Trophoblast cell (in vitro differentiated cells and primary cell): ENCODE data around the gene CLBA1.

Source experiments
- DNase-seq, 2 donors: peaks; one replicate each; pipeline ENCODE4 v3.0.0-alpha.2; 2016
- H2AFZ ChIP-seq: 2 replicates; pipeline ENCODE4 v1.6.1; 2013; ENCODE audit warnings: low read length, moderate library complexity, mild to moderate bottlenecking; ENCODE audit not compliant: insufficient read depth, poor library complexity
- H2AK5ac ChIP-seq: 2 replicates; pipeline ENCODE4 v1.6.1; 2013; ENCODE audit warnings: mild to moderate bottlenecking, low read length
- H2BK120ac ChIP-seq: 2 replicates; pipeline ENCODE4 v1.6.1; 2013; ENCODE audit warnings: low read length, mild to moderate bottlenecking, moderate library complexity; ENCODE audit not compliant: insufficient read depth, poor library complexity
- H2BK12ac ChIP-seq: 2 replicates; pipeline ENCODE4 v1.6.1; 2013; ENCODE audit warnings: mild to moderate bottlenecking, low read length, moderate library complexity
- H2BK5ac ChIP-seq: 2 replicates; pipeline ENCODE4 v1.6.1; 2013; ENCODE audit warnings: low read length, low read depth, moderate library complexity, mild to moderate bottlenecking; ENCODE audit not compliant: poor library complexity
- H3K14ac ChIP-seq: 2 replicates; pipeline ENCODE4 v1.6.1; 2013; ENCODE audit warnings: mild to moderate bottlenecking, low read length
- H3K18ac ChIP-seq: 2 replicates; pipeline ENCODE4 v1.6.1; 2013; ENCODE audit warnings: mild to moderate bottlenecking, low read length
- H3K23ac ChIP-seq: 2 replicates; pipeline ENCODE4 v1.6.1; 2013; ENCODE audit warnings: low read length
- H3K27ac ChIP-seq: 2 replicates; pipeline ENCODE4 v1.5.1; 2013; ENCODE audit warnings: low read depth, mild to moderate bottlenecking, inconsistent platforms, low read length, moderate library complexity
- H3K27me3 ChIP-seq: 2 replicates; pipeline ENCODE4 v1.6.1; 2013; ENCODE audit warnings: inconsistent platforms, mild to moderate bottlenecking, low read length, moderate library complexity; ENCODE audit not compliant: insufficient read depth
- H3K36me3 ChIP-seq, 2 experiments: 1 replicate in 1 of 2; 2 replicates in 1 of 2; pipeline ENCODE4 v1.6.1; 2013; ENCODE audit warnings: low read length in 2 of 2, mild to moderate bottlenecking in 2 of 2, moderate library complexity in 1 of 2; ENCODE audit not compliant: insufficient read depth in 2 of 2, control insufficient read depth in 1 of 2
- H3K4ac ChIP-seq: 2 replicates; pipeline ENCODE4 v1.6.1; 2013; ENCODE audit warnings: low read depth, mild to moderate bottlenecking, low read length, moderate library complexity
- H3K4me1 ChIP-seq, 2 experiments: 1 replicate in 1 of 2; 2 replicates in 1 of 2; pipeline ENCODE4 v1.6.1; 2013; ENCODE audit warnings: low read length in 2 of 2, mild to moderate bottlenecking in 2 of 2, moderate library complexity in 1 of 2; ENCODE audit not compliant: insufficient read depth in 2 of 2, control insufficient read depth in 1 of 2
- H3K4me2 ChIP-seq: 2 replicates; pipeline ENCODE4 v1.6.1; 2013; ENCODE audit warnings: inconsistent platforms, mild to moderate bottlenecking, low read length, moderate library complexity
- H3K4me3 ChIP-seq: 2 replicates; pipeline ENCODE4 v1.5.1; 2013; ENCODE audit warnings: mild to moderate bottlenecking, low read depth, low read length, inconsistent platforms
- H3K79me1 ChIP-seq: one replicate; pipeline ENCODE4 v1.6.1; 2013; ENCODE audit warnings: low read length
- H3K79me2 ChIP-seq: 2 replicates; pipeline ENCODE4 v1.6.1; 2013; ENCODE audit warnings: low read length, mild to moderate bottlenecking; ENCODE audit not compliant: control insufficient read depth, insufficient read depth, poor library complexity
- H3K9ac ChIP-seq: 2 replicates; pipeline ENCODE4 v1.6.1; 2013; ENCODE audit warnings: mild to moderate bottlenecking, low read length
- H3K9me3 ChIP-seq: 2 replicates; pipeline ENCODE4 v1.6.1; 2013; ENCODE audit warnings: low read depth, mild to moderate bottlenecking, control low read depth, inconsistent platforms, low read length; ENCODE audit not compliant: insufficient read depth
- H4K12ac ChIP-seq: 2 replicates; pipeline ENCODE4 v1.6.1; 2013; ENCODE audit warnings: low read depth, mild to moderate bottlenecking, low read length, moderate library complexity
- H4K8ac ChIP-seq: 2 replicates; pipeline ENCODE4 v1.6.1; 2013; ENCODE audit warnings: low read depth, mild to moderate bottlenecking, low read length, moderate library complexity
- H4K91ac ChIP-seq: one replicate; pipeline ENCODE4 v1.6.1; 2013; ENCODE audit warnings: low read depth, mild to moderate bottlenecking, low read length, moderate library complexity
- WGBS: extraction: QIAGEN DNeasy Blood & Tissue Kit; methylation state at CpG from one replicate; pipeline ENCODE4 v1.1.7; 2013; ENCODE audit warnings: missing lambda C conversion rate; ENCODE audit not compliant: insufficient read length, insufficient coverage; ENCODE audit errors: extremely low coverage; 5-methylcytosine and 5-hydroxymethylcytosine counted together

Gene CLBA1

DNA sequence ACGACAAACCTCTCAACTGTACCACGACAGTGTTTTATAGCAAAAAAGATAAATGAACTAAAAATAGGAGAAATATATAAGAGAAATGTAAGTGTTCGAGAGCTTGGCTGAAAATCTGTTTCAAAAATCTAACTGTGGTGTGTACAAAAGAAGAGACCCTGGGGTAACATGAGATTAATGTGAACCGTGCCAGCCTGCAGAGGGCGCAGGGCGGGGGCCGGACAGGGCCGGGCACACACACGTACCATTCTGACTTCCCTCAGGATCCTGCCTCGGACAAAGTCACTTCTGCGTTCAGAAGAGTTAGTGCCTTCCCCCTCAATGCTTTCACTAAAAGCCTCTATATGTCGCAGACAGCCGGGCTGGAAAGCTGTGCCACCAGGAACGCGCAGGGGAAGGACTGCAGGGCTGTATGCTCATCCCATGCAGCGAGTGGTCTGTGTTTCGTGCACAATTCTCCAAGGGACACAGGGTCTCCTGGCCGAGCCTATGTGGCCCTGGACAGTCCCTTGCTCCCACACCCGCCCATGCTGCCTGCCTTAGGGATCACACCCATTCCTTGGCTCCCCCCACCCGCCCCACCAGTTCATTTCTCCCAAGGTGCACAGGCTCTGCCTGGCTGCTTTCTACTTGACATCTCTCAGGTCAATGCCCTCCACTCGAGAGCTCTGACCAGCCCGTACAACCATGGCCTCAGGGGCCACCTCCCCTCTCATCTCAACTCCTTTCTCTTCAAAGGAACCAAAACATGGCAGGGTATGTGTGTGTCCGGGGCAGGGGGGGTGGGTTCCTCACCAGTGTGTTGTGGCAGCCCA, 26.8 kb downstream of the CLBA1 start:
- WGBS = 100% methylated on average over 1 of the region's 23 CpGs
- no peak overlapping the region for H3K9ac ChIP-seq

DNA sequence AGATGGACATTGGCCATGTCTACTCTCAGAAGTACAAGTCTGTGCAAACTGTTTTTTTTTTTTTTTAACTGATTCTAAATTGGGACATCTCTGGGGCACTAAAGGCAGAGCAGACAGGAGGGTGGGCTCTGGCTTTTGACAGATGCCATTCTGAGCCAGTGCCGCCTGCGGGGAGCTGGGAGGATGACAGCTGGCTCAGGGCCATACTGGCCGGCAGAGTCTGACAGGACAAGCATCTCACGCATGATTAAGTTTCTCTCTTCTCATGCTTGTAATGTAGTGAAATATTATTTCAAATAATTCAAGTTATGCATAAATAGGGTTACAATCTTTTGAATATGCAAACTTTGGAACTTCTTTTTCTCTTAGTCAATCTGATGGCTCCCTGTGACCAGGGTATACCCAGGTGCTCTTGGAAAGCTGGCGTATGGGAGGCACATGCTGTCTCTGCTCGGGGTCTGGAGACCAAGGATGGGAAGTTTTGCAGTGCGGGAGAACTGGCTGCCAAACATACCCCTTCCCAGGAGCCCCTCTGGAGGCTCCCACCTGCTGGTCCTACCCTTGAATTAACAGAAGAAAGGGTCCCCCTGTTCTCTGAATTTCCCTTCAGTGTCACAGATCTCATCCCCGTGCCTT, 27.7 kb downstream of the CLBA1 start:
- no peak overlapping the region for H2AFZ ChIP-seq
- no peak overlapping the region for H3K27ac ChIP-seq
- no peak overlapping the region for H3K4me3 ChIP-seq
- no peak overlapping the region for H3K9ac ChIP-seq
- H2AK5ac ChIP-seq = no peak overlapping the region
- no peak overlapping the region for H2BK5ac ChIP-seq
- no peak overlapping the region for H2BK12ac ChIP-seq
- H3K4me1 ChIP-seq = peaks cover 4 to 6% of the 10 kb centered on the region in 2 experiments
- no peak overlapping the region for H3K4me2 ChIP-seq
- H3K4ac ChIP-seq = peak overlapping the region; percentile 60
- no peak for DNase-seq
- H3K23ac ChIP-seq = no peak overlapping the region
- no peak overlapping the region for H3K18ac ChIP-seq
- no peaks in the 10 kb centered on the region for H3K79me1 ChIP-seq
- peaks cover 31% of the 10 kb centered on the region in 2 experiments for H3K36me3 ChIP-seq
- H3K27me3 ChIP-seq = no peaks in the 10 kb centered on the region
- H4K91ac ChIP-seq = no peak overlapping the region
- H3K14ac ChIP-seq = no peak overlapping the region
- H3K79me2 ChIP-seq = peaks cover 30% of the 10 kb centered on the region
- H4K8ac ChIP-seq = no peak overlapping the region
- no peak overlapping the region for H2BK120ac ChIP-seq
- no peaks in the 10 kb centered on the region for H3K9me3 ChIP-seq
- no CpG with 5 or more reads among the region's 8 CpGs for WGBS
- no peak overlapping the region for H4K12ac ChIP-seq

More for the DNA sequence above, 26.8 kb downstream of the CLBA1 start:
- no peaks in the 10 kb centered on the region for H3K79me1 ChIP-seq
- H3K4me2 ChIP-seq = no peak overlapping the region
- peaks cover 4 to 6% of the 10 kb centered on the region in 2 experiments for H3K4me1 ChIP-seq
- H2BK120ac ChIP-seq = no peak overlapping the region
- H3K27ac ChIP-seq = no peak overlapping the region
- H2AK5ac ChIP-seq = no peak overlapping the region
- no peak overlapping the region for H3K23ac ChIP-seq
- H3K79me2 ChIP-seq = peaks cover 30% of the 10 kb centered on the region
- no peaks in the 10 kb centered on the region for H3K9me3 ChIP-seq
- no peak overlapping the region for H2AFZ ChIP-seq
- H3K14ac ChIP-seq = no peak overlapping the region
- H3K27me3 ChIP-seq = no peaks in the 10 kb centered on the region
- H4K12ac ChIP-seq = no peak overlapping the region
- peak overlapping the region; percentile 75 for H3K4ac ChIP-seq
- DNase-seq = no peak
- H4K8ac ChIP-seq = no peak overlapping the region
- H3K4me3 ChIP-seq = no peak overlapping the region
- H2BK12ac ChIP-seq = no peak overlapping the region
- H3K36me3 ChIP-seq = peaks cover 39% of the 10 kb centered on the region in 2 experiments
- H2BK5ac ChIP-seq = no peak overlapping the region
- no peak overlapping the region for H4K91ac ChIP-seq
- H3K18ac ChIP-seq = no peak overlapping the region

DNA sequence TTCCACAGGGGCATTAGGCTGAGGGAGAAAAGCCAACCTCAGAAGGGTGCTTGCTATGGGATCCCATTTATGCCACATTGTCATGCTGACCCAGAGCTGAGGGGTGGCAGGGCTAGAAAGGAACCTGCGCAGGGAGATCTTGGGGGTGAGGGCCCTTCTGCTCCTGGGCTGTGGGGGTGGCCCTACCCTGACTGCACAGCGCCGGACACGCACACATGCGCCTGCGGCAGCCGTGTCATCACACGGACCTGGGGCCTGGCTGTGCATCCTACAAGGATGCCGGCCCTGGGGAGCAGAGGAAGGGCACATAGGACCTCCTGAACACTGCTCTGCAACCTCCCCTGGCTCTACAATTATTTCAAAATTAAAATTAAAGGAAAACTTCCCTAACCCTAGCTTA, 28.4 kb downstream of the CLBA1 start:
- WGBS = no CpG with 5 or more reads among the region's 9 CpGs
- Histone ChIP-seq H3K27ac (no peak overlapping the region), H3K18ac (no peak overlapping the region), H4K12ac (no peak overlapping the region), H2BK12ac (no peak overlapping the region), H3K36me3 (peaks cover 30 to 31% of the 10 kb centered on the region in 2 experiments), H2BK120ac (no peak overlapping the region), H4K91ac (no peak overlapping the region), H3K14ac (no peak overlapping the region), H3K27me3 (no peaks in the 10 kb centered on the region), H3K9ac (no peak overlapping the region), H3K4me2 (no peak overlapping the region), H3K79me2 (peaks cover 35% of the 10 kb centered on the region), H3K79me1 (no peaks in the 10 kb centered on the region), H3K4me1 (peaks cover 10 to 11% of the 10 kb centered on the region in 2 experiments), H3K4me3 (no peak overlapping the region), H3K4ac (peak overlapping the region; percentile 93), H2AK5ac (no peak overlapping the region), H3K23ac (no peak overlapping the region), H2BK5ac (no peak overlapping the region), H3K9me3 (no peaks in the 10 kb centered on the region), H4K8ac (no peak overlapping the region), H2AFZ (no peak overlapping the region)
- no peak for DNase-seq

DNA sequence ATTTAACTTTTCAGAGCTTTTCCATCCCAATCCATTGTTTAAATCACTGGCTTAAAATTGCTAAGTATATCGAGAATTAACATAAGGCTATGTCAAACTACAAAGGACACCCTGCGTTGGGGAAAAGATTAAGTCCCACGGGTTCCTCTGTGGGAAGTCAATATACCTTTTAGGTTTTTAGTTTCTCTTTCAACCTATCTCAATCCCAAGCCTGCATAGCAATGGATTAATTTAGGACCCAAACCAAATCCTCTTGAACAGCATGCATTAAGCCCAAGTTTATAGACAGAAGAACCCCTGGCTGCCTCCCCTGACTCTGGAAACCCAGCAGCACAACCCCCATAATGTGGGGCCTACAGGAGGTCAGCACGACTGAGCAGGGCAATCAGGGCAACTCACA, 29.0 kb downstream of the CLBA1 start:
- peaks cover 14 to 17% of the 10 kb centered on the region in 2 experiments for H3K4me1 ChIP-seq
- H3K4ac ChIP-seq = peak overlapping the region; percentile 95
- no peak overlapping the region for H2BK120ac ChIP-seq
- H3K9me3 ChIP-seq = no peaks in the 10 kb centered on the region
- H4K8ac ChIP-seq = no peak overlapping the region
- H3K79me1 ChIP-seq = no peaks in the 10 kb centered on the region
- no peak overlapping the region for H3K4me3 ChIP-seq
- no peaks in the 10 kb centered on the region for H3K27me3 ChIP-seq
- H3K4me2 ChIP-seq = no peak overlapping the region
- H4K12ac ChIP-seq = no peak overlapping the region
- H2BK5ac ChIP-seq = no peak overlapping the region
- no peak overlapping the region for H3K14ac ChIP-seq
- H3K36me3 ChIP-seq = peaks cover 26 to 29% of the 10 kb centered on the region in 2 experiments
- H3K79me2 ChIP-seq = peaks cover 40% of the 10 kb centered on the region
- no peak for DNase-seq
- no peak overlapping the region for H3K23ac ChIP-seq
- H2AK5ac ChIP-seq = no peak overlapping the region
- no peak overlapping the region for H2BK12ac ChIP-seq
- H4K91ac ChIP-seq = no peak overlapping the region
- no peak overlapping the region for H3K9ac ChIP-seq
- WGBS = no CpG with 5 or more reads among the region's 4 CpGs
- no peak overlapping the region for H3K18ac ChIP-seq
- H3K27ac ChIP-seq = no peak overlapping the region
- no peak overlapping the region for H2AFZ ChIP-seq
